SK-N-SH (cell line): ENCODE data around the gene PHGDH.

ENCODE experiments used
- CHD2 ChIP-seq: fragments of 150-350 bp; IDR thresholded peaks from 2 replicates; pipeline ENCODE4 v1.6.1; 2018; ENCODE audit warnings: low read length; ENCODE audit not compliant: partially characterized antibody
- CTCF ChIP-seq: fragments of 200-600 bp; sonication (generic); IDR thresholded peaks from 2 replicates; pipeline ENCODE4 v1.6.1; 2017; ENCODE audit warnings: antibody characterized with exemption, mild to moderate bottlenecking, moderate library complexity
- EP300 ChIP-seq, 2 experiments: IDR thresholded peaks; 2 replicates each; pipeline versions ENCODE4 v1.4.0 to v1.6.1; 2012; ENCODE audit warnings: borderline replicate concordance in 1 of 2, low read depth in 1 of 2, low read length in 1 of 2
- MAX ChIP-seq: IDR thresholded peaks from 2 replicates; pipeline ENCODE4 v1.4.0; 2012; ENCODE audit warnings: low read depth
- POLR2AphosphoS5 ChIP-seq: IDR thresholded peaks from 2 replicates; pipeline ENCODE4 v1.6.1; 2012; ENCODE audit warnings: low read depth, low read length
- TAF1 ChIP-seq: IDR thresholded peaks from 2 replicates; pipeline ENCODE4 v1.6.1; 2012; ENCODE audit warnings: low read depth, mild to moderate bottlenecking, low read length, moderate library complexity, borderline replicate concordance

GRCh38 chr1:119762409-119762808 lies 50.7 kb downstream of the PHGDH start:
- no peak for TF ChIP-seq CTCF
- no peak for TF ChIP-seq POLR2AphosphoS5
- no peak for TF ChIP-seq MAX
- no peak for TF ChIP-seq CHD2
- no peak for TF ChIP-seq EP300 (IDR thresholded peaks at IDR 0.05; ENCODE audit: borderline replicate concordance in 1 of 2, low read depth in 1 of 2, low read length in 1 of 2)
- TF ChIP-seq TAF1: no peak
